Vagina (tissue), 2 donors: Measurements from ENCODE around the gene SCFD2.

Experiments used
- CTCF ChIP-seq, 3 experiments: fragments of 450-650 bp in 2 of 3; fragments of 200-600 bp in 1 of 3; sonication (generic) in 1 of 3; IDR thresholded peaks; one replicate each; pipeline ENCODE4 v1.5.1; 2017 to 2019; ENCODE audit warnings: antibody characterized with exemption in 3 of 3, mild to moderate bottlenecking in 2 of 3, moderate library complexity in 2 of 3
- POLR2AphosphoS5 ChIP-seq, 2 donors: sonication (generic); formaldehyde crosslinking; IDR thresholded peaks; one replicate each; pipeline ENCODE4 v1.9.0; 2017; ENCODE audit warnings: antibody characterized with exemption in 2 of 2, mild to moderate bottlenecking in 2 of 2, low read depth in 1 of 2; ENCODE audit not compliant: insufficient read depth in 1 of 2

- no peak for TF ChIP-seq CTCF (IDR thresholded peaks at IDR 0.05)
- TF ChIP-seq POLR2AphosphoS5 (IDR thresholded peaks at IDR 0.05; ENCODE audit: insufficient read depth in 1 of 2, low read depth in 1 of 2): no peak
Measured at GRCh38 chr4:53171797-53172196, 194.1 kb downstream of the SCFD2 start.
